HG03342 (cell line): ENCODE results near the gene HOXD12.

Experiments
- ATAC-seq: cut with Tn5 transposase; IDR thresholded peaks from one replicate; pipeline ENCODE4 v1.9.1; 2021; ENCODE audit warnings: mild to moderate bottlenecking, moderate library complexity; ENCODE audit not compliant: unreplicated experiment

The HOXD12 gene

GRCh38 chr2:176080540-176081375, 18.8 kb upstream of the HOXD12 start:
- ATAC-seq = no peak

DNA sequence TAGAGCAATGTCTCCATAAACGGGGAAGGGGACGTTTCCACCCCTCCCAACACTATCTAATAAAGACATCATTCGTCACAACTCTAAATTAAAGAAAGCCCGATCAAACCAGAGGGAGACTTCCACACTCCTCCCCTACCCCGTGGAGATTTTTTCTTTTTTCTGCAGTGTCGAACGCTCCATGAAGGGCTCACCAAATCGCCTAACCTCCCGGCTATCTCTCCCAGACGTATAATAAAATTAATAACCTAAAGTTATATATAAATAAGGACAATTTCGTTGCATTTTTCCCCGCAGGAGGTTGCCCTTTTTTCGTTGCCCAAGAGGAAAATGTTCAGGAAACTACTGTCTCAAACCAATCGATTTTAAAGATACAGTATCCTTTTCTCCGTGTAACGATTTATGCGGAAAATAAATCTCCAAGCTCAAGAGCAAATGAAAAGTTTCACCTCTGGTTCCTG, 18.2 kb upstream of the HOXD12 start:
- no peak for ATAC-seq

GRCh38 chr2:176081837-176082524, 17.6 kb upstream of the HOXD12 start:
- no peak for ATAC-seq

DNA sequence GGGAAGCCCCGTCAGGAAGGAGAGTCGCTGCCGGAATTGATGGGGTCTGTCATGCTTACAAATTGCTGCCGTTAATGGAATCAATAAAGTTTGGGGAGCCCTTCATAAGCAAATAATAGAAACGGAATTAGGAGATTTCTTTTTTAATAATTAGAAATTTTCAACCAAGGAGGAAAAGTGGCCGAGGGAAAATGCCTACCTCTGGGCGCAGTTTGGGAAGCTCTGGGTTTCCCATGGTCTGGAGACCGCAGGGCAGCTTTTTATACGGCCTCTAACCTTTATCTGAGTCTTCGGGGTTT, 17.1 kb upstream of the HOXD12 start:
- ATAC-seq = no peak

DNA sequence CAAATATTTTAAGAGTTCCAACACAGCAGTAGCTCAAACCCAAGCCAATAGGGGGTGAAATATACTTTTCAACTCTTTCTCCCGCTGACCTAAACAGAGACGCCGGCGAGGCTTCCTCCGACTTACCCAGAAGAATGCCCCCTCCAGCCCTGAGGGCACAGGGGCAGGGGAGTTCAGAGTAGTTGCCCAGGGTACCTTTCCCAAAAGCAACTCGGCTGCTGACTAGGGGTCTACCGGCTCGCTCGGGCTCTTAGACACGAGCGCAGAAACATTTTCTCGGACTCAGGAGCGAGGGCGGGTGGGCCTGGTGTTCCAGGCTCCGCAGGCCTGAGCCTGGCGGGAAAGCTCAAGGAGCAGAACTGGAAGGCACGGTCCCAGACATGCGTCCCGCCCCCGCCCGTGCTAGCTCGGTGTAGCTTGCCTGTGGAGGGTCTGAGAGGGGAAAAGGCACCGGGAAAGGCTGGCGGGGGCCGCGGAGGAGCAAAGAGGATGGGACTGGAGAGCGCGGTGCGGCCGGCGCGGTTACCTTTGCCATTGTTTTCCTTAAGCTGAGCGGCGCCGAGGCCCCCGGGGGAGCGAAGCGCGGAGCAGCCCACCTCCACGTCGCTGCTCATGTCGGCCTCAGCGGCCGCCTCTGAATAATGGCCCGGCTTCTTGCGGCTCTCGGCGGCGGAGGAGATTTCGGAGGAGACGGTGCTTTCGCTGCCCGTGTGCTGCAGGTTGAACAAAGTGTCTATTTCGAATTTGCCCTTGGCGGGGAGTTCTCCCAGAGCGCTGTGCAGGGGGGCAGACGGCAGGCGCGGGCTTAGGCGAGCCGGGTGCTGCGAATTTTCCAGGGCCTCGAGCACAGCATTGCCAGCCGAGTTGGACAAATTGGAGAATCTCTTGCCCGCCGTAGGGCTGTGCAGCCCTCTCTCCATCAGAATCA, 16.5 kb upstream of the HOXD12 start:
- ATAC-seq = no peak

DNA sequence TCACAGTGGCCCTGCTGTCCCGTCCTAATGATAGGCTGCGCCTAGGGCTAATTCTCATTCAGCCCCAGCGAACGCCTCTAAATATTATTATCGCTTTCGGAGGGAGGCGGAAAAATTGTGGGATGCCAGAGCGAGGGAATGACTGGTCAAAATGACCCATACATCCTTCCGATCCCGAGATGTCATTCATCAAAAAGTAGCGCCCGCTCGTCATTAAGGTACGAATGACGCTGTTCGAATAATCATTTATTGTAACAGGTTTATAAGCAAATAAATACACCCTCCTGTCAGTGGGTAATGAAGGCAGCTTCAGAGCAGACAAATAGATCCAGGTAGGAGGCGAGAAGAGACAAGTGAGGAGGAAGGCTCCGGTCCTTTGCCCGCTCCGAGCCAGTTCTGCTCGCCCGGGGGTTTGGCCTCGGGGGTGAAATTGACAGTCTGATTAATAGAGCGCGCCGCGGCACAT, 15.8 kb upstream of the HOXD12 start, which contains the start of gene EVX2:
TSS of gene EVX2 (minus strand) at position 167 of the 466 bp plus-strand sequence. CDS start 186 bp downstream, outside the sequence.
- ATAC-seq = no peak

- ATAC-seq = no peak
Measured at GRCh38 chr2:176084611-176085119, 14.9 kb upstream of the HOXD12 start.

- no peak for ATAC-seq
Measured at GRCh38 chr2:176085120-176085788, 14.3 kb upstream of the HOXD12 start.

GRCh38 chr2:176085861-176086771, 13.5 kb upstream of the HOXD12 start:
- ATAC-seq = no peak

DNA sequence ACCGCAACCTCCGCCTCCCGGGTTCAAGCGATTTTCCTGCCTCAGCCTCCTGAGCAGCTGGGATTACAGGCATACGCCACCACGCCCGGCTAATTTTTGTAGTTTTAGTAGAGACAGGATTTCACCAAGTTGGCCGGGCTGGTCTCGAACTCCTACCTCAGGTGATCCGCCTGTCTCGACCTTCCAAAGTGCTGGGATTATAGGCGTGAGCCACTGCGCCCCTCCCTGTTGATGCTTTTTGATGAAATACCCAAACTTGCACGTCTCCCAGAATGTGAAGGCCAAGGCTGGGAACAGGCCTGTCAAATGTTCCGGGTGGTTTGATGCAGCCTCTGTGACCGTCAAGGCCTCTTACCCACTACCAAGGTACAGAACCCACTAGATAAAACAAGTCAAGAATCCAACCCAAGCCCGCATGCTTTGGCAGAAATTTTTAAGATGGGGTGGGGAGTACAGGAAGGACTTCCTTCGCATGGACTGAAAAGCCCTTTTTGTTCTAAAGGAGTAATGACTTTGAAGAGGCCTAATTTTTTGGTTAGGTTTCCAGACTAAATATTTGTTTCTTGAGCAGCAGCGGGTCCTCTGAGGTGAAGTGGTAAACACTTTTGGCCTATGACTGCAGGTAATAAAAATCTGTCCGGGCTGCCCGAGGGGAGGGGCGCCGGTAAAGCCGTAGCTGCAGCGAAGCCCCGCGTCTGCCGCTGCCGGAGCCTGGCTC, 12.1 kb upstream of the HOXD12 start:
- ATAC-seq = no peak

GRCh38 chr2:176088048-176088936, 11.3 kb upstream of the HOXD12 start:
- no peak for ATAC-seq

DNA sequence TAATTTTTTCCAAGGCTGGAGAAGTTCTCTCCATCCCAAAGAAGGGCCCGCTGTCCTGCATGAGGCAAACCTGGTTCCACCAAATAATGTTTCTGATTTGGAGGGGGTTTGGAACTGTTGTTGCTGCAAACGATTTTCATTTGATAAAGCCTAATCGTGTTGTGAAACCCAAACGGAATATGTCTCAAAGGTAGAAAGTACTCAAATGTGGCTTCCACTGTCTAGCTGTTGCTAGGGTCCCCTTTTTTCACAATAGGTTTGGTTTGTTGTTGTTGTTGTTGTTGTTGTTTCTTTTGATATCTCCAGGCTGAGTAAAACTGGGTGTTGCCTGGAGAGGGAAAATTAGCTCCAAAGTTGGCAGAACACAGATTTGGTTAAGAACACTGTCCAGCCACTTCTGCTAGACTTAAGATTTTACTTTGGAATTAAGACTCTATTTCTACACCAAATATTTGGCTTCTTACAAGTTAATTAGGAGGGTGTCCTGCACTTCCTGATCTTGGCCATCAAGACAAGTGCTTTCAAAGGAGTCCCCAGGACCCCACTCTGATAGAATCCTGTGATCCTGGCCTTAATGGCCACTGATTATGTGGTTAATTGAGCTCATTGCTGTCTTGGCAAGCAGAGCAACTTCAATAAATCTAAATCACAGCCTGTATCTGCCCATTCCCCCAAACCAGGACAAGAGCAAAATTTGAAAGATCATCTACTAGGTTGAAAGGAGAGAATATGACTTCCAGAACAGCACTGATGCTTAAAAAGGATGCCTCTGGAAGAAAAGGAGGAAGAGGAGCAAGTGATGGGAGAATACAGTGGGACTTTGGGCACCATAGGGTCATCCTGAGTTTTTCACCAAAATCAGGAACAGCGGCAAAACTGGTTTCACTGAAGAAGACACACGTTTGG, 10.4 kb upstream of the HOXD12 start:
- ATAC-seq = no peak

GRCh38 chr2:176089843-176090395, 9.7 kb upstream of the HOXD12 start:
- no peak for ATAC-seq

- ATAC-seq = no peak
Measured at GRCh38 chr2:176090862-176091261, 8.7 kb upstream of the HOXD12 start.

DNA sequence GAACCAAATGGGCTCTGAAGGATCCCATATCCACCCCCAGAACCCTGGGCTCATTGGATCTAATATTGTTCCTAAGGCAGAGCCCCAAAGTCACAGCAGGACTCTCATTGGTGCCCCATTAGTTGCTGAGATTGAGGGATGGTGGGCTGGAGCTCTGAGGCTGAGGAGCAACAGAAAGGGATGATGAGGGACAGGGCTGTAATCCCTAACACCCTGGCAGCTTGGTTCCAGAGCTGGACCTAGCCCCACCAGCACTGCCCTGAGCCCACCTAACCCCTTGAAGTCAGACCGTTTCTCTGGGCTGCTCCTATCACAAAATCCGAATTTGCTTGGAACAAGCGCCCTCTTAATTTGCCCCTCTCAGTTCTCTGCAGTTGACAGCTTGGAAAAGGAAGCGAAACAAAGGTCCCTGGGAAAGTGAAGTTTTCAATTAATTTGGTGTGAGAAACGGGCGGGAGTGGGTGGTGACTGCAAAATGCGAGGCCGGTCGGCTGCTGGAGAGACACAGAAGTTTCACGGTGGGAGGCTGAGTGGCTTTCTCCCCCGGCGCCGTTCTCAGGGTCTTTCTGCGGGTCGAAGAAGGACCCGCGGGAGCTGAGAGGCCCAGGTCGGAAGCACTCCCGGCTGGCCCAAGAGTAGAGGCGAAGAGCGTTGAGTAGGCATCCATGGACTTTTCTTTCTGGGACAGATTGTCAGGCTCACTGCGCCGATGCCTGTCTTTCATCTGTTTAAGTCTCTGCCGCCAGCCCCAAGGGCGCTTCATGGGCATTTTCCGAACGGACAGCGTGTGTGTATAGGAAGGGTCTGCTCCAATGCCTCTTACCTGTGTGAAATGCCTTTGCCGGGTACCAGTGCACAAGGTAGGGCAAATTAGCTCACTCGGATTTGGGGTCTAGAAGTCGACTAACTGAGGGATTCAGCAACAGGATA, 8.0 kb upstream of the HOXD12 start:
- ATAC-seq = no peak
